SK-N-SH (cell line): Measurements from ENCODE around the gene ANLN. TPM values are rescaled to one million over a fixed set of nuclear protein-coding genes. Genes with fewer than 3 reads are reported as not detected.

Source experiments
- CTCF ChIA-PET: fragments of 300-600, 350-600 bp; formaldehyde crosslinking; extraction: SDS; loops from one replicate; lab custom pipeline; 2021; lab: Yijun Ruan, JAX
- POLR2A ChIA-PET: fragments of 350-600 bp; sonication (Branson Sonifier 250); formaldehyde crosslinking; extraction: SDS; loops from one replicate; lab custom pipeline; 2020; ENCODE audit warnings: antibody characterized with exemption, inconsistent platforms; lab: Yijun Ruan, JAX
- DNase-seq: peaks from one replicate; pipeline ENCODE4 v3.0.0; 2012
- H2AFZ ChIP-seq: fragments of 200-600 bp; sonication (generic); 2 replicates; pipeline ENCODE4 v1.8.1; 2016; ENCODE audit warnings: antibody characterized with exemption, mild to moderate bottlenecking, low read depth
- H3F3A ChIP-seq: fragments of 200-600 bp; sonication (generic); replicated peaks from 2 replicates; pipeline ENCODE3; 2016; ENCODE audit warnings: antibody characterized with exemption, mild to moderate bottlenecking; ENCODE audit not compliant: insufficient read depth
- H3K27ac ChIP-seq, 2 experiments: fragments of 200-500 bp in 1 of 2; fragments of 200-600 bp in 1 of 2; sonication (Bioruptor generic) in 1 of 2; sonication (generic), shearing (Covaris generic) in 1 of 2; 2 replicates each; pipeline versions ENCODE4 v1.5.1 to v1.6.1; 2014 to 2016; ENCODE audit warnings: low read depth in 2 of 2, inconsistent platforms in 1 of 2, low read length in 1 of 2, mild to moderate bottlenecking in 1 of 2, mixed read lengths in 1 of 2
- H3K27me3 ChIP-seq: fragments of 200-600 bp; sonication (generic), shearing (Covaris generic); 2 replicates; pipeline ENCODE4 v1.6.1; 2016; ENCODE audit warnings: mixed run types; ENCODE audit not compliant: insufficient read depth
- H3K36me3 ChIP-seq, 2 experiments: fragments of 200-500 bp in 1 of 2; fragments of 200-600 bp in 1 of 2; sonication (Bioruptor generic) in 1 of 2; sonication (generic) in 1 of 2; replicated peaks in 1 of 2; 2 replicates each; pipeline versions ENCODE3 to v1.5.1; 2014 to 2016; ENCODE audit warnings: low read length in 1 of 2, mild to moderate bottlenecking in 1 of 2; ENCODE audit not compliant: insufficient read depth in 2 of 2, control insufficient read depth in 1 of 2
- H3K4me1 ChIP-seq, 2 experiments: fragments of 200-500 bp in 1 of 2; fragments of 200-600 bp in 1 of 2; sonication (Bioruptor generic) in 1 of 2; sonication (generic), shearing (Covaris generic) in 1 of 2; 2 replicates each; pipeline versions ENCODE4 v1.5.1 to v1.6.1; 2014 to 2016; ENCODE audit warnings: low read depth in 1 of 2, low read length in 1 of 2, mixed run types in 1 of 2; ENCODE audit not compliant: insufficient read depth in 2 of 2, control insufficient read depth in 1 of 2
- H3K4me2 ChIP-seq: fragments of 200-600 bp; sonication (generic), shearing (Covaris generic); 2 replicates; pipeline ENCODE4 v1.6.1; 2017; ENCODE audit warnings: mixed run types
- H3K4me3 ChIP-seq, 2 experiments: fragments of 200-500 bp in 1 of 2; fragments of 200-600 bp in 1 of 2; sonication (Bioruptor generic) in 1 of 2; sonication (generic), shearing (Covaris generic) in 1 of 2; 2 replicates each; pipeline versions ENCODE4 v1.5.1 to v1.8.1; 2014 to 2016; ENCODE audit warnings: low read depth in 2 of 2, inconsistent platforms in 1 of 2, low read length in 1 of 2, mild to moderate bottlenecking in 1 of 2, mixed read lengths in 1 of 2, moderate library complexity in 1 of 2
- H3K79me2 ChIP-seq: fragments of 200-600 bp; sonication (generic); 2 replicates; pipeline ENCODE4 v1.8.1; 2017; ENCODE audit warnings: mild to moderate bottlenecking; ENCODE audit not compliant: insufficient read depth
- H3K9ac ChIP-seq: fragments of 200-600 bp; sonication (generic); 2 replicates; pipeline ENCODE4 v1.6.1; 2017; ENCODE audit warnings: mixed run types
- H3K9me2 ChIP-seq: fragments of 200-600 bp; sonication (generic); 2 replicates; pipeline ENCODE4 v1.6.1; 2017; ENCODE audit warnings: mixed run types
- H3K9me3 ChIP-seq: fragments of 200-600 bp; sonication (generic); 2 replicates; pipeline ENCODE4 v1.6.1; 2017; ENCODE audit warnings: mixed run types, mild to moderate bottlenecking, moderate library complexity
- H4K20me1 ChIP-seq: fragments of 200-600 bp; sonication (generic); 2 replicates; pipeline ENCODE4 v1.6.1; 2017; ENCODE audit warnings: mild to moderate bottlenecking, mixed run types; ENCODE audit not compliant: insufficient read depth
- CHD2 ChIP-seq: fragments of 150-350 bp; IDR thresholded peaks from 2 replicates; pipeline ENCODE4 v1.6.1; 2018; ENCODE audit warnings: low read length; ENCODE audit not compliant: partially characterized antibody
- FOXM1 ChIP-seq: IDR thresholded peaks from 2 replicates; pipeline ENCODE4 v1.4.0; 2012; ENCODE audit warnings: low read depth, mild to moderate bottlenecking
- GABPA ChIP-seq: IDR thresholded peaks from 2 replicates; pipeline ENCODE4 v1.4.0; 2012; ENCODE audit warnings: low read depth, mild to moderate bottlenecking
- POLR2AphosphoS5 ChIP-seq: IDR thresholded peaks from 2 replicates; pipeline ENCODE4 v1.6.1; 2012; ENCODE audit warnings: low read depth, low read length
- TEAD4 ChIP-seq: IDR thresholded peaks from 2 replicates; pipeline ENCODE4 v1.4.0; 2012; ENCODE audit warnings: mild to moderate bottlenecking, borderline replicate concordance; ENCODE audit not compliant: insufficient read depth
- WGBS: methylation state at CpG from one replicate; pipeline ENCODE4 v1.1.6; 2017; ENCODE audit warnings: low lambda C conversion rate; 5-methylcytosine and 5-hydroxymethylcytosine counted together
- polyA plus RNA-seq, 3 experiments: library from polyadenylated mRNA; depleted of rRNA; stranded (reverse); fragments of >200 nt; gene quantifications; 2 replicates each; pipeline ENCODE4 v1.2.3, GENCODE V29; 2012
- TF ChIP-seq, protein P1 (sequence below): IDR thresholded peaks from 2 replicates; pipeline ENCODE4 v1.4.0; 2012; ENCODE audit warnings: low read depth, borderline replicate concordance
- TF ChIP-seq, protein P2 (sequence below): fragments of 150-350 bp; IDR thresholded peaks from 2 replicates; pipeline ENCODE4 v1.6.1; 2016; ENCODE audit warnings: mild to moderate bottlenecking, low read depth, low read length
- TF ChIP-seq, protein P3 (sequence below): IDR thresholded peaks from 2 replicates; pipeline ENCODE4 v1.6.1; 2012; ENCODE audit warnings: mild to moderate bottlenecking, low read depth, low read length, moderate library complexity
- TF ChIP-seq, protein P4 (sequence below): IDR thresholded peaks from 2 replicates; pipeline ENCODE4 v1.4.0; 2012; ENCODE audit warnings: low read depth, borderline replicate concordance

The ANLN gene
- polyA plus RNA-seq, 1 of the 3 experiments (the other 2 are of a cell fraction), result 17.1 TPM

DNA sequence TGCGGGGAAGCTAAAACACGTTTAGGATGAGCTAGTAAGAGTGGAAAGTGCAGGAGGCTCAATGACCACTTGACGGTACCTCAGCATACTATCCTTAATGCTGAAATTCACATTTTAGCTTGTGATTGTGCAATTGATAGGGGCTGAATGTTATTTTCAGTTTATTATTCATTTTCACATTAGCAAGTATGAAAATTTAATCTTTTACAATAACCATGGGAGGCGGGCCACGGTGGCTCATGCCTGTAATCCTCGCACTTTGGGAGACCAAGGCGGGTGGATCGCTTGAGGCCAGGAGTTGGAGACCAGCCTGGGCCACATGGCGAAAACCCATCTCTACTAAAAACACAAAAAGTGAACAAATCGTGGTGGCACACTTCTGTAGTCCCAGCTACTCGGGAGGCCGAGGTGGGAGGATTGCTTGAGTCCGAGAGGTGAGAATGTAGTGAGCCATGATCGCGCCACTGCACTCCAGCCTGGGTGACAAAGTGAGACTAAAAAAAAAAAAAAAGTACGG, 22.0 kb upstream of the ANLN start:
- H3K9ac ChIP-seq, result peak overlapping the region; percentile 74; the same call in 1 of the 2 replicates
- H3K9me2 ChIP-seq, result no peaks in the 10 kb centered on the region
- WGBS, result 82% methylated on average over 16 of the region's 16 CpGs
- no peaks in the 10 kb centered on the region for H3K9me3 ChIP-seq
- H3K27ac ChIP-seq, result peak overlapping the region in 1 of 2 experiments; percentile 58; a peak in 1 of 4 replicates
- CTCF ChIA-PET, result interaction anchor here (0.6 to 3.2 kb wide), 28 partner anchors 10 to 829 kb away, joined by 3 to 33 read pairs (median 4); partner anchors contain the start of gene ANLN
- H3K4me3 ChIP-seq, result peak overlapping the region; percentile 70 to 82
- H3K4me1 ChIP-seq, result no peaks in the 10 kb centered on the region; a peak in 2 of 4 replicates
- peak overlapping the region; percentile 66 for H3K4me2 ChIP-seq
- H3K36me3 ChIP-seq, result no peaks in the 10 kb centered on the region
- DNase-seq, result no peak
- no peaks in the 10 kb centered on the region for H4K20me1 ChIP-seq
- no peaks in the 10 kb centered on the region for H3K27me3 ChIP-seq
- no peaks in the 10 kb centered on the region for H3K79me2 ChIP-seq
- peak overlapping the region; percentile 96 for H2AFZ ChIP-seq
- no peaks in the 10 kb centered on the region for H3F3A ChIP-seq
- POLR2A ChIA-PET, result interaction anchor here (0.6 to 1.9 kb wide), 2 partner anchors 22 to 65 kb away, joined by 3 to 13 read pairs; partner anchors contain the start of gene ANLN
- TF ChIP-seq, protein P1, sequence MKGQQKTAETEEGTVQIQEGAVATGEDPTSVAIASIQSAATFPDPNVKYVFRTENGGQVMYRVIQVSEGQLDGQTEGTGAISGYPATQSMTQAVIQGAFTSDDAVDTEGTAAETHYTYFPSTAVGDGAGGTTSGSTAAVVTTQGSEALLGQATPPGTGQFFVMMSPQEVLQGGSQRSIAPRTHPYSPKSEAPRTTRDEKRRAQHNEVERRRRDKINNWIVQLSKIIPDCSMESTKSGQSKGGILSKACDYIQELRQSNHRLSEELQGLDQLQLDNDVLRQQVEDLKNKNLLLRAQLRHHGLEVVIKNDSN, result no peak
- TF ChIP-seq GABPA (no peak; the same call in 1 of the 2 replicates), TEAD4 (no peak), POLR2AphosphoS5 (no peak), CHD2 (no peak), FOXM1 (no peak)
- TF ChIP-seq, protein P2, sequence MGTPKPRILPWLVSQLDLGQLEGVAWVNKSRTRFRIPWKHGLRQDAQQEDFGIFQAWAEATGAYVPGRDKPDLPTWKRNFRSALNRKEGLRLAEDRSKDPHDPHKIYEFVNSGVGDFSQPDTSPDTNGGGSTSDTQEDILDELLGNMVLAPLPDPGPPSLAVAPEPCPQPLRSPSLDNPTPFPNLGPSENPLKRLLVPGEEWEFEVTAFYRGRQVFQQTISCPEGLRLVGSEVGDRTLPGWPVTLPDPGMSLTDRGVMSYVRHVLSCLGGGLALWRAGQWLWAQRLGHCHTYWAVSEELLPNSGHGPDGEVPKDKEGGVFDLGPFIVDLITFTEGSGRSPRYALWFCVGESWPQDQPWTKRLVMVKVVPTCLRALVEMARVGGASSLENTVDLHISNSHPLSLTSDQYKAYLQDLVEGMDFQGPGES, result no peak
- TF ChIP-seq, protein P3, sequence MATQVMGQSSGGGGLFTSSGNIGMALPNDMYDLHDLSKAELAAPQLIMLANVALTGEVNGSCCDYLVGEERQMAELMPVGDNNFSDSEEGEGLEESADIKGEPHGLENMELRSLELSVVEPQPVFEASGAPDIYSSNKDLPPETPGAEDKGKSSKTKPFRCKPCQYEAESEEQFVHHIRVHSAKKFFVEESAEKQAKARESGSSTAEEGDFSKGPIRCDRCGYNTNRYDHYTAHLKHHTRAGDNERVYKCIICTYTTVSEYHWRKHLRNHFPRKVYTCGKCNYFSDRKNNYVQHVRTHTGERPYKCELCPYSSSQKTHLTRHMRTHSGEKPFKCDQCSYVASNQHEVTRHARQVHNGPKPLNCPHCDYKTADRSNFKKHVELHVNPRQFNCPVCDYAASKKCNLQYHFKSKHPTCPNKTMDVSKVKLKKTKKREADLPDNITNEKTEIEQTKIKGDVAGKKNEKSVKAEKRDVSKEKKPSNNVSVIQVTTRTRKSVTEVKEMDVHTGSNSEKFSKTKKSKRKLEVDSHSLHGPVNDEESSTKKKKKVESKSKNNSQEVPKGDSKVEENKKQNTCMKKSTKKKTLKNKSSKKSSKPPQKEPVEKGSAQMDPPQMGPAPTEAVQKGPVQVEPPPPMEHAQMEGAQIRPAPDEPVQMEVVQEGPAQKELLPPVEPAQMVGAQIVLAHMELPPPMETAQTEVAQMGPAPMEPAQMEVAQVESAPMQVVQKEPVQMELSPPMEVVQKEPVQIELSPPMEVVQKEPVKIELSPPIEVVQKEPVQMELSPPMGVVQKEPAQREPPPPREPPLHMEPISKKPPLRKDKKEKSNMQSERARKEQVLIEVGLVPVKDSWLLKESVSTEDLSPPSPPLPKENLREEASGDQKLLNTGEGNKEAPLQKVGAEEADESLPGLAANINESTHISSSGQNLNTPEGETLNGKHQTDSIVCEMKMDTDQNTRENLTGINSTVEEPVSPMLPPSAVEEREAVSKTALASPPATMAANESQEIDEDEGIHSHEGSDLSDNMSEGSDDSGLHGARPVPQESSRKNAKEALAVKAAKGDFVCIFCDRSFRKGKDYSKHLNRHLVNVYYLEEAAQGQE, result no peak
- TF ChIP-seq, protein P4, sequence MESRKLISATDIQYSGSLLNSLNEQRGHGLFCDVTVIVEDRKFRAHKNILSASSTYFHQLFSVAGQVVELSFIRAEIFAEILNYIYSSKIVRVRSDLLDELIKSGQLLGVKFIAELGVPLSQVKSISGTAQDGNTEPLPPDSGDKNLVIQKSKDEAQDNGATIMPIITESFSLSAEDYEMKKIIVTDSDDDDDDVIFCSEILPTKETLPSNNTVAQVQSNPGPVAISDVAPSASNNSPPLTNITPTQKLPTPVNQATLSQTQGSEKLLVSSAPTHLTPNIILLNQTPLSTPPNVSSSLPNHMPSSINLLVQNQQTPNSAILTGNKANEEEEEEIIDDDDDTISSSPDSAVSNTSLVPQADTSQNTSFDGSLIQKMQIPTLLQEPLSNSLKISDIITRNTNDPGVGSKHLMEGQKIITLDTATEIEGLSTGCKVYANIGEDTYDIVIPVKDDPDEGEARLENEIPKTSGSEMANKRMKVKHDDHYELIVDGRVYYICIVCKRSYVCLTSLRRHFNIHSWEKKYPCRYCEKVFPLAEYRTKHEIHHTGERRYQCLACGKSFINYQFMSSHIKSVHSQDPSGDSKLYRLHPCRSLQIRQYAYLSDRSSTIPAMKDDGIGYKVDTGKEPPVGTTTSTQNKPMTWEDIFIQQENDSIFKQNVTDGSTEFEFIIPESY, result no peak
